ENCODE results near the gene FBXO21. TPM values are rescaled to one million over a fixed set of nuclear protein-coding genes. Genes with fewer than 3 reads are reported as not detected.

FBXO21 gene
- total and polyA plus RNA-seq, 2 of the 4 experiments (the other 2 are of a cell fraction) = 43.6 to 56.6 TPM

GRCh38 chr12:117192057-117192456, 1.8 kb upstream of the FBXO21 start:
- dilution Hi-C loops (cut with HindIII; ENCODE audit: low sequenced_read_pairs, unreplicated experiment) (no loop called here), intact Hi-C loops (cut with micrococcal nuclease) (no loop called here), in situ Hi-C loops (cut with MboI; ENCODE audit: low sequenced_read_pairs) (no loop called here)
- Histone ChIP-seq H2AK9ac (replicated peaks; ENCODE audit: low read depth, low read length, poor library complexity) (no peak overlapping the region), H2AK5ac (ENCODE audit: low read depth, low read length) (no peak overlapping the region), H4K5ac (ENCODE audit: low read depth, low read length) (no peak overlapping the region), H2BK120ac (ENCODE audit: low read depth, low read length) (no peak overlapping the region), H3K56ac (ENCODE audit: extremely low read depth, insufficient read depth, low read length) (no peak overlapping the region), H3K9me1 (ENCODE audit: insufficient read depth, low read length) (no peaks in the 10 kb centered on the region), H3K18ac (ENCODE audit: low read depth, low read length) (no peak overlapping the region), H3K79me1 (ENCODE audit: low read depth in 1 of 2, low read length in 2 of 2) (peaks cover 10 to 20% of the 10 kb centered on the region in 2 experiments), H3K4me2 (ENCODE audit: low read depth, low read length) (no peak overlapping the region), H2BK5ac (ENCODE audit: low read depth, low read length, poor library complexity, severe bottlenecking) (no peak overlapping the region), H2AFZ (replicated peaks; ENCODE audit: low read length, poor library complexity) (no peak overlapping the region), H2BK15ac (ENCODE audit: low read depth, low read length) (no peak overlapping the region), H3K4me3 (ENCODE audit: insufficient read depth, low read depth, low read length) (no peak overlapping the region), H3K4me1 (ENCODE audit: control insufficient read depth, insufficient read depth, low read length) (no peaks in the 10 kb centered on the region), H3K14ac (replicated peaks; ENCODE audit: low read depth, low read length) (no peak overlapping the region), H3K9me3 (ENCODE audit: control insufficient read depth, insufficient read depth, low read length) (no peaks in the 10 kb centered on the region), H4K8ac (ENCODE audit: low read depth in 2 of 2, low read length in 2 of 2) (no peak overlapping the region), H3K36me3 (ENCODE audit: control insufficient read depth, insufficient read depth, low read length) (peaks cover 3% of the 10 kb centered on the region; the same call in 1 of the 2 replicates), H3K27me3 (ENCODE audit: control insufficient read depth, insufficient read depth, low read length) (no peaks in the 10 kb centered on the region; the same call in 1 of the 2 replicates), H3K27ac (ENCODE audit: insufficient read depth, low read length) (no peak overlapping the region), H3K9ac (ENCODE audit: low read depth, low read length) (no peak overlapping the region), H4K91ac (ENCODE audit: insufficient read depth, low read depth, low read length) (no peak overlapping the region), H2BK20ac (ENCODE audit: low read depth, low read length) (no peak overlapping the region), H4K20me1 (ENCODE audit: insufficient read depth, low read length) (peaks cover 9% of the 10 kb centered on the region; the same call in 1 of the 2 replicates), H3K23ac (ENCODE audit: low read depth, low read length) (no peak overlapping the region), H3K4ac (ENCODE audit: low read depth, low read length) (no peak overlapping the region)
- ChIA-PET POLR2A (ENCODE audit: unreplicated experiment) (no interaction called here), CTCF (no interaction called here)
- WGBS, 2 experiments (ENCODE audit: extremely low coverage in 2 of 2, insufficient read length in 1 of 2) = no CpG with 5 or more reads among the region's 2 CpGs
- BruUV-seq (replicated peaks) = no TSS peak
- no peak for ATAC-seq (ENCODE audit: low read depth)
- no peak for DNase-seq
- TF ChIP-seq MAZ (IDR thresholded peaks at IDR 0.05; ENCODE audit: borderline replicate concordance, low read depth, low read length) (no peak), MAFK (IDR thresholded peaks at IDR 0.05; ENCODE audit: low read depth, low read length) (no peak), POLR2A (IDR thresholded peaks at IDR 0.05; ENCODE audit: low read depth, low read length) (no peak), CEBPB (IDR thresholded peaks at IDR 0.05; ENCODE audit: low read depth, low read length) (no peak), USF2 (IDR thresholded peaks at IDR 0.05; ENCODE audit: low read depth, low read length) (no peak), CHD1 (IDR thresholded peaks at IDR 0.05; ENCODE audit: low read depth, low read length) (no peak), SMC3 (IDR thresholded peaks at IDR 0.05; ENCODE audit: low read depth, low read length) (no peak), RAD21 (IDR thresholded peaks at IDR 0.05; ENCODE audit: low read length) (no peak), MXI1 (IDR thresholded peaks at IDR 0.05; ENCODE audit: borderline replicate concordance, low read depth, low read length) (no peak), FOS (IDR thresholded peaks at IDR 0.05; ENCODE audit: low read depth, low read length) (no peak), CTCF (conservative IDR thresholded peaks at IDR 0.05; ENCODE audit: low read depth, low read length) (no peak), RFX5 (IDR thresholded peaks at IDR 0.05; ENCODE audit: low read depth, low read length) (no peak), RCOR1 (IDR thresholded peaks at IDR 0.05; ENCODE audit: insufficient replicate concordance, low read length) (no peak), NFE2L2 (IDR thresholded peaks at IDR 0.05; ENCODE audit: low read depth, low read length) (no peak), ELK1 (IDR thresholded peaks at IDR 0.05; ENCODE audit: borderline replicate concordance, low read depth, low read length) (no peak)
